Measurements from ENCODE around the gene SMAD3. TPM values are rescaled to one million over a fixed set of nuclear protein-coding genes. Genes with fewer than 3 reads are reported as not detected.
"Not testable (repeated sequence)": the region's sequence is repeated elsewhere in the genome, so short reads cannot be mapped to it uniquely, and the experiment has no call there.

The SMAD3 gene
- total RNA-seq, 1 experiment from 2014 or later, result 99.5 TPM

DNA sequence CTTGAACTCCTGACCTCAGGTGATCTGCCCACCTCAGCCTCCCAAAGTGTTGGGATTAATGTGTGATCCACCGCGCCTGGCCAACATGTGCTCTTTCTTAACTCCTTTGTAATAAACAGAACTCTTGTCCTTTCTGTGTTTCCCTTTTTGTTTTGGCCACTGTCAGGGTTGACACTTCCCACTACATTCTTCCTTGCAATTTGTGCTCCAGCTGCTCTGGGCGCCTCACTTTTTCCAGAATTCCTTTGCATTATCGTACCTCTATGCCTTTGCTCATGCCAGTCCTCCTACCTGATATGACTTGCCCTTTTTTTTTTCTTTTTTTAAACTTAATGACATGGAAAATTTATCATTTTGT lies 38.8 kb upstream of the SMAD3 start:
- no peaks in the 10 kb centered on the region for H3K9me2 ChIP-seq (ENCODE audit: insufficient read depth)
- H3K4me1 ChIP-seq (replicated peaks; ENCODE audit: insufficient read depth), result peaks cover 63% of the 10 kb centered on the region
- 0 out of 2 replicates have a peak overlapping the region, but pooled peaks have one; percentile 49 for H3K4me2 ChIP-seq
- peaks cover 45% of the 10 kb centered on the region for H3F3A ChIP-seq (ENCODE audit: insufficient read depth, low read depth)
- no peaks in the 10 kb centered on the region for H3K9me3 ChIP-seq (ENCODE audit: insufficient read depth, low read depth)
- H3K4me3 ChIP-seq, result no peak overlapping the region
- POLR2A ChIA-PET (ENCODE audit: unreplicated experiment), result no interaction called here
- CTCF ChIA-PET, result no interaction called here
- H2AFZ ChIP-seq, result no peak overlapping the region
- TF ChIP-seq, protein P1, sequence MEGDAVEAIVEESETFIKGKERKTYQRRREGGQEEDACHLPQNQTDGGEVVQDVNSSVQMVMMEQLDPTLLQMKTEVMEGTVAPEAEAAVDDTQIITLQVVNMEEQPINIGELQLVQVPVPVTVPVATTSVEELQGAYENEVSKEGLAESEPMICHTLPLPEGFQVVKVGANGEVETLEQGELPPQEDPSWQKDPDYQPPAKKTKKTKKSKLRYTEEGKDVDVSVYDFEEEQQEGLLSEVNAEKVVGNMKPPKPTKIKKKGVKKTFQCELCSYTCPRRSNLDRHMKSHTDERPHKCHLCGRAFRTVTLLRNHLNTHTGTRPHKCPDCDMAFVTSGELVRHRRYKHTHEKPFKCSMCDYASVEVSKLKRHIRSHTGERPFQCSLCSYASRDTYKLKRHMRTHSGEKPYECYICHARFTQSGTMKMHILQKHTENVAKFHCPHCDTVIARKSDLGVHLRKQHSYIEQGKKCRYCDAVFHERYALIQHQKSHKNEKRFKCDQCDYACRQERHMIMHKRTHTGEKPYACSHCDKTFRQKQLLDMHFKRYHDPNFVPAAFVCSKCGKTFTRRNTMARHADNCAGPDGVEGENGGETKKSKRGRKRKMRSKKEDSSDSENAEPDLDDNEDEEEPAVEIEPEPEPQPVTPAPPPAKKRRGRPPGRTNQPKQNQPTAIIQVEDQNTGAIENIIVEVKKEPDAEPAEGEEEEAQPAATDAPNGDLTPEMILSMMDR (conservative IDR thresholded peaks at IDR 0.05), result no peak
- TF ChIP-seq EZH2 (IDR thresholded peaks at IDR 0.05; ENCODE audit: low read depth), result no peak
- no peaks in the 10 kb centered on the region for H3K27me3 ChIP-seq (ENCODE audit: insufficient read depth, low read depth)
- no TSS peak for BruUV-seq (replicated peaks)
- no peak for DNase-seq
- no peaks in the 10 kb centered on the region for H4K20me1 ChIP-seq (ENCODE audit: insufficient read depth)
- intact Hi-C loops (cut with micrococcal nuclease; ENCODE audit: unreplicated experiment), result no loop called here
- no peaks in the 10 kb centered on the region for H3K79me2 ChIP-seq (ENCODE audit: low read depth)
- peak overlapping the region; percentile 82 for H3K27ac ChIP-seq
- no peaks in the 10 kb centered on the region for H3K36me3 ChIP-seq (ENCODE audit: low read depth)

DNA sequence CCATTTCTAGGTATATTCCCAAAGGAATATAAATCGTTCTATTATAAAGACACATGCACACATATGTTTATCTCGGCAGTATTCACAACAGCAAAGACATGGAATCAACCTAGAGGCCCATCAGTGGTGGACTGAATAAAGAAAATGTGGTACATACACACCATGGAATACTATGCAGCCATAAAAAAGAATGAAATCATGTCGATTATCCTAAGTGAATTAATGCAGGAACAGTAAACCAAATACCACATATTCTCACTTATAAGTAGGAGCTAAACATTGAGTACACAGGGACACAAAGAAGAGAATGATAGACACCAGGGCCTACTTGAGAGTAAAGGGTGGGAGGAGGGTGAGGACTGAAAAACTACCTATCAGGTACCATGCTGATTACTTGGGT lies 37.0 kb upstream of the SMAD3 start:
- H3K9me3 ChIP-seq (ENCODE audit: insufficient read depth, low read depth); H3K27me3 ChIP-seq (ENCODE audit: insufficient read depth, low read depth); H4K20me1 ChIP-seq (ENCODE audit: insufficient read depth); CTCF ChIA-PET; BruUV-seq (replicated peaks); H3K79me2 ChIP-seq (ENCODE audit: low read depth); DNase-seq; H3K36me3 ChIP-seq (ENCODE audit: low read depth); H2AFZ ChIP-seq; POLR2A ChIA-PET (ENCODE audit: unreplicated experiment); H3K4me3 ChIP-seq; H3K9me2 ChIP-seq (ENCODE audit: insufficient read depth); intact Hi-C loops (cut with micrococcal nuclease; ENCODE audit: unreplicated experiment): not testable (repeated sequence)
- peaks cover 52% of the 10 kb centered on the region for H3K4me1 ChIP-seq (replicated peaks; ENCODE audit: insufficient read depth)
- H3F3A ChIP-seq (ENCODE audit: insufficient read depth, low read depth), result peaks cover 42% of the 10 kb centered on the region
- H3K27ac ChIP-seq, result peak overlapping the region; percentile 68
- peak overlapping the region; percentile 28; the same call in 1 of the 2 replicates for H3K4me2 ChIP-seq

DNA sequence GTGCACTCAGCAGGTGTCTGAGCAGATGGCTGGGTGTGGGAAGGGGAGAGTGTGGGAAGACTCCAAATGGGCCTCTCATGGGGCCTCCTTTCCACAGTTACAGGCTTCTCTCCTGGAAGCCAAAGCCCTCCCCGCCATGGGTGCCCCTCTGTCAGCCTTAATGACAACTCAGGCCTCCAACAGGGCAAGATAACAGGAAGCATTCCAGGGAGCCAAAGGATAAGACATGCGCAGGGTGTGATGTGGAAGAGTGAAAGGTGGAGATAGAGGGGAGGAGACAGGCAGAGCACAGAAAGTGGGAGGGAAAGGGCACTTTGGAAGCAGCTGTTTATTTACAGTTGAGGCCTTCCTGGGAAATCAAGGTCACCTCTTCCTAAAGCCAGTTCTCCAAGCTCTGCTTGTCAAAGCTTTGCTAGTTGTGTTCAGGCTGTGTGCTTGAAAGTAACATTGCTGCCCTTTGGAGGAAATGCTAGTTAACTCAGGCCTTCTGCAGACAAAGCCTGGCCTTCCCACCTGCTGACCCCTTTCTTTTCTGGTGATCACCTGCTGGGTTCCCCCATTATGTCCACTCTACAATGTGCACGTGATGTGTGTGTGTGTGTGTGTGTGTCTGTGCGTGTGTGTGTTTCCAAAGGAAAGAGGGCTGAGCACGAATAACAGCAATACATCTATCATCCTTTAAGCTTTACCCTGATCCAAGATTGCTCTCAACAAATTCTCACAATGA lies 35.2 kb upstream of the SMAD3 start:
- no peak for TF ChIP-seq EZH2 (IDR thresholded peaks at IDR 0.05; ENCODE audit: low read depth)
- TF ChIP-seq, protein P1 (conservative IDR thresholded peaks at IDR 0.05), result no peak
- Histone ChIP-seq H3K4me2 (no peak overlapping the region), H3K9me3 (ENCODE audit: insufficient read depth, low read depth) (no peaks in the 10 kb centered on the region), H3K27me3 (ENCODE audit: insufficient read depth, low read depth) (no peaks in the 10 kb centered on the region), H4K20me1 (ENCODE audit: insufficient read depth) (no peaks in the 10 kb centered on the region), H3K4me1 (replicated peaks; ENCODE audit: insufficient read depth) (peaks cover 36% of the 10 kb centered on the region), H3K9me2 (ENCODE audit: insufficient read depth) (no peaks in the 10 kb centered on the region), H3F3A (ENCODE audit: insufficient read depth, low read depth) (peaks cover 27% of the 10 kb centered on the region), H3K27ac (no peak overlapping the region), H2AFZ (no peak overlapping the region), H3K36me3 (ENCODE audit: low read depth) (no peaks in the 10 kb centered on the region), H3K4me3 (no peak overlapping the region), H3K79me2 (ENCODE audit: low read depth) (no peaks in the 10 kb centered on the region)
- intact Hi-C loops (cut with micrococcal nuclease; ENCODE audit: unreplicated experiment), result no loop called here
- no TSS peak for BruUV-seq (replicated peaks)
- CTCF ChIA-PET, result no interaction called here
- DNase-seq, result no peak
- POLR2A ChIA-PET (ENCODE audit: unreplicated experiment), result interaction anchor here (0.6 kb wide), 2 partner anchors 9 to 36 kb away, joined by 4 to 6 read pairs; no protein-coding TSS in a partner anchor

DNA sequence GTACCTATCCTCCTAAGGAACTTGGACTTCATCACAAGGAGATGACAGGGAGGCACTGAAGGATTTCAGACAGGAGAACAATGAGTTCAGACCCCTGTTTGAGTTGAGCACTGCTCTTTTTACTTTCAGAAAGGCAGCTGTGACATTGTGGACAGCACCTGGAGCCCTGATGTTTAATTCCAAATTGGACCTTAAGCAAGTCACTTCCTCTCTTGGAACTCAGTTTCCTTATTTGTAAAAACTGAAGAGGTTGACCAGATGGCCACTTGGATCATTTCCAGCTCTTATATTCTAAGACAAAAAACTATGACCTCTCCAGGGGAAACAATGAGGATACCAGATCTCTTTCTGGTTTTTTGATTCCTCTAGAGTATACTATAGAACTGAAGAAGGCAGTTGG lies 34.1 kb upstream of the SMAD3 start:
- no peak for TF ChIP-seq EZH2 (IDR thresholded peaks at IDR 0.05; ENCODE audit: low read depth)
- TF ChIP-seq, protein P1 (conservative IDR thresholded peaks at IDR 0.05), result no peak
- Histone ChIP-seq H3K36me3 (ENCODE audit: low read depth) (no peaks in the 10 kb centered on the region), H3K4me1 (replicated peaks; ENCODE audit: insufficient read depth) (peaks cover 25% of the 10 kb centered on the region), H3F3A (ENCODE audit: insufficient read depth, low read depth) (peaks cover 16% of the 10 kb centered on the region; the same call in 1 of the 2 replicates), H3K4me2 (no peak overlapping the region), H2AFZ (no peak overlapping the region), H3K27me3 (ENCODE audit: insufficient read depth, low read depth) (no peaks in the 10 kb centered on the region), H3K4me3 (no peak overlapping the region), H3K27ac (no peak overlapping the region), H3K9me3 (ENCODE audit: insufficient read depth, low read depth) (no peaks in the 10 kb centered on the region), H3K79me2 (ENCODE audit: low read depth) (no peaks in the 10 kb centered on the region), H3K9me2 (ENCODE audit: insufficient read depth) (no peaks in the 10 kb centered on the region), H4K20me1 (ENCODE audit: insufficient read depth) (no peaks in the 10 kb centered on the region)
- ChIA-PET POLR2A (ENCODE audit: unreplicated experiment) (no interaction called here), CTCF (no interaction called here)
- no peak for DNase-seq
- BruUV-seq (replicated peaks), result no TSS peak
- intact Hi-C loops (cut with micrococcal nuclease; ENCODE audit: unreplicated experiment), result no loop called here

Measured in PC-9 (cell line).